GM21723 (cell line): Measurements from ENCODE around the gene BEND3.

ENCODE experiments used
- ATAC-seq: cut with Tn5 transposase; IDR thresholded peaks from one replicate; pipeline ENCODE4 v1.9.1; 2021; ENCODE audit warnings: mild to moderate bottlenecking, moderate library complexity; ENCODE audit not compliant: unreplicated experiment

Gene BEND3

GRCh38 chr6:107083921-107084320 is 31.4 kb downstream of the BEND3 start:
- no peak for ATAC-seq

GRCh38 chr6:107083047-107083768 is 32.1 kb downstream of the BEND3 start:
- ATAC-seq = peak; percentile 84

- ATAC-seq = no peak
Measured at GRCh38 chr6:107082045-107082444, 33.3 kb downstream of the BEND3 start.

- ATAC-seq = no peak
Measured at GRCh38 chr6:107080036-107080435, 35.3 kb downstream of the BEND3 start.

GRCh38 chr6:107079429-107079828 is 35.9 kb downstream of the BEND3 start:
- ATAC-seq = no peak

GRCh38 chr6:107077710-107078109 is 37.6 kb downstream of the BEND3 start:
- no peak for ATAC-seq

- ATAC-seq = no peak
Measured at GRCh38 chr6:107075951-107076381, 39.3 kb downstream of the BEND3 start.

GRCh38 chr6:107070686-107071085 is 44.6 kb downstream of the BEND3 start:
- no peak for ATAC-seq

- no peak for ATAC-seq
Measured at GRCh38 chr6:107069631-107070548, 45.4 kb downstream of the BEND3 start.

- ATAC-seq = no peak
Measured at GRCh38 chr6:107068691-107069630, 46.4 kb downstream of the BEND3 start.

- ATAC-seq = peak; percentile 46
Measured at GRCh38 chr6:107066697-107067659, 48.3 kb downstream of the BEND3 start.

GRCh38 chr6:107064579-107065065 is 50.7 kb downstream of the BEND3 start:
- peak; percentile 38 for ATAC-seq

- no peak for ATAC-seq
Measured at GRCh38 chr6:107062691-107063090, 52.6 kb downstream of the BEND3 start.

- ATAC-seq = peak; percentile 81
Measured at GRCh38 chr6:107061125-107062020, 53.9 kb downstream of the BEND3 start.

GRCh38 chr6:107060704-107061103 is 54.6 kb downstream of the BEND3 start:
- ATAC-seq = no peak

- ATAC-seq = no peak
Measured at GRCh38 chr6:107059606-107060005, 55.7 kb downstream of the BEND3 start.

- no peak for ATAC-seq
Measured at GRCh38 chr6:107057679-107058078, 57.6 kb downstream of the BEND3 start.

GRCh38 chr6:107056796-107057195 is 58.5 kb downstream of the BEND3 start:
- no peak for ATAC-seq

- no peak for ATAC-seq
Measured at GRCh38 chr6:107047807-107048206, 67.5 kb downstream of the BEND3 start.
